Osteoblast (primary cell): ENCODE results near the gene SKAP1. TPM values are rescaled to one million over a fixed set of nuclear protein-coding genes. Genes with fewer than 3 reads are reported as not detected.

Source experiments
- DNase-seq: peaks from one replicate; pipeline ENCODE4 v3.0.0; 2011; ENCODE audit warnings: low spot score, mixed read lengths; ENCODE audit not compliant: insufficient read length; ENCODE audit errors: missing footprints
- H2AFZ ChIP-seq: 2 replicates; pipeline ENCODE4 v1.6.0; 2011; ENCODE audit warnings: mild to moderate bottlenecking, low read length
- H3K27ac ChIP-seq: 2 replicates; pipeline ENCODE4 v1.5.1; 2011; ENCODE audit warnings: mild to moderate bottlenecking, low read depth, low read length, moderate library complexity
- H3K27me3 ChIP-seq: 2 replicates; pipeline ENCODE4 v1.6.0; 2012; ENCODE audit warnings: mild to moderate bottlenecking, control low read depth, inconsistent platforms, low read length, moderate library complexity; ENCODE audit not compliant: insufficient read depth
- H3K36me3 ChIP-seq: 2 replicates; pipeline ENCODE4 v1.5.1; 2011; ENCODE audit warnings: mild to moderate bottlenecking, low read length, control low read depth, moderate library complexity; ENCODE audit not compliant: insufficient read depth
- H3K4me1 ChIP-seq: 2 replicates; pipeline ENCODE4 v1.5.1; 2011; ENCODE audit warnings: mild to moderate bottlenecking, low read length, control low read depth, moderate library complexity; ENCODE audit not compliant: insufficient read depth
- H3K4me2 ChIP-seq: 2 replicates; pipeline ENCODE4 v1.6.0; 2011; ENCODE audit warnings: mild to moderate bottlenecking, low read length; ENCODE audit not compliant: insufficient read depth
- H3K4me3 ChIP-seq: fragments of 200-600 bp; sonication (generic); 3 replicates; pipeline ENCODE4 v1.5.1; 2012; ENCODE audit warnings: mild to moderate bottlenecking, low read length, inconsistent platforms; ENCODE audit not compliant: insufficient read depth
- H3K79me2 ChIP-seq: 2 replicates; pipeline ENCODE4 v1.6.0; 2012; ENCODE audit warnings: mild to moderate bottlenecking, low read length, control low read depth, inconsistent platforms; ENCODE audit not compliant: insufficient read depth
- H3K9me3 ChIP-seq: 2 replicates; pipeline ENCODE4 v1.5.1; 2011; ENCODE audit warnings: low read depth, low read length, control low read depth
- H4K20me1 ChIP-seq: 2 replicates; pipeline ENCODE4 v1.6.0; 2012; ENCODE audit warnings: mild to moderate bottlenecking, low read length, control low read depth; ENCODE audit not compliant: insufficient read depth
- total RNA-seq: library from RNA; depleted of rRNA; stranded (reverse); fragments of >200 nt; gene quantifications from 2 replicates; pipeline ENCODE4 v1.2.3, GENCODE V29; 2012
- TF ChIP-seq, protein P1 (sequence below): IDR thresholded peaks from 2 replicates; pipeline ENCODE4 v1.5.1; 2011; ENCODE audit warnings: mild to moderate bottlenecking, low read depth, low read length, moderate library complexity; ENCODE audit errors: extremely low read depth

Gene SKAP1
- total RNA-seq, 1 donor = not detected

DNA sequence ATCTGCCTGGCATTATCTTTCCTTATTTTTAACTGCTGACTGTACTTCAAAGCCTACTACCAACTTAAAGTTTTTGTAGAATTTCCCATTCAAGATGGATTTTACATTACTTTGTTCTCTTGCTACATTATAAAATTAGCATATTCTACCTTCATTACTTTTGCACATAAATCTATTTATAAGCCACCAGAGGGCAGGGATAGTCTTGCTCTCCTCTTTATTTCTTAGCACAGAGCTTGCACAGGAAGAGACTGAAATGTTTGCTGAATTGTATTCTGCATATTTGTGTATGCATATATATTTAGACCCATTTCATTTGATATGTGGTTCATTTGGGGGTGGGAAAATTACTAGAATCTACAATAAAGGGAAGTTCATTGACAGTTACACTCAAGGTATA is 108.0 kb downstream of the SKAP1 start:
- DNase-seq = peak; percentile 63
- no peak overlapping the region for H3K4me3 ChIP-seq
- no peaks in the 10 kb centered on the region for H3K9me3 ChIP-seq
- peaks cover 47% of the 10 kb centered on the region for H3K27me3 ChIP-seq
- TF ChIP-seq, protein P1, sequence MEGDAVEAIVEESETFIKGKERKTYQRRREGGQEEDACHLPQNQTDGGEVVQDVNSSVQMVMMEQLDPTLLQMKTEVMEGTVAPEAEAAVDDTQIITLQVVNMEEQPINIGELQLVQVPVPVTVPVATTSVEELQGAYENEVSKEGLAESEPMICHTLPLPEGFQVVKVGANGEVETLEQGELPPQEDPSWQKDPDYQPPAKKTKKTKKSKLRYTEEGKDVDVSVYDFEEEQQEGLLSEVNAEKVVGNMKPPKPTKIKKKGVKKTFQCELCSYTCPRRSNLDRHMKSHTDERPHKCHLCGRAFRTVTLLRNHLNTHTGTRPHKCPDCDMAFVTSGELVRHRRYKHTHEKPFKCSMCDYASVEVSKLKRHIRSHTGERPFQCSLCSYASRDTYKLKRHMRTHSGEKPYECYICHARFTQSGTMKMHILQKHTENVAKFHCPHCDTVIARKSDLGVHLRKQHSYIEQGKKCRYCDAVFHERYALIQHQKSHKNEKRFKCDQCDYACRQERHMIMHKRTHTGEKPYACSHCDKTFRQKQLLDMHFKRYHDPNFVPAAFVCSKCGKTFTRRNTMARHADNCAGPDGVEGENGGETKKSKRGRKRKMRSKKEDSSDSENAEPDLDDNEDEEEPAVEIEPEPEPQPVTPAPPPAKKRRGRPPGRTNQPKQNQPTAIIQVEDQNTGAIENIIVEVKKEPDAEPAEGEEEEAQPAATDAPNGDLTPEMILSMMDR = peak; percentile 14
- H4K20me1 ChIP-seq = no peaks in the 10 kb centered on the region
- H3K27ac ChIP-seq = no peak overlapping the region
- no peaks in the 10 kb centered on the region for H3K36me3 ChIP-seq
- no peaks in the 10 kb centered on the region for H3K4me1 ChIP-seq
- no peak overlapping the region for H2AFZ ChIP-seq
- no peak overlapping the region for H3K4me2 ChIP-seq
- no peaks in the 10 kb centered on the region for H3K79me2 ChIP-seq

DNA sequence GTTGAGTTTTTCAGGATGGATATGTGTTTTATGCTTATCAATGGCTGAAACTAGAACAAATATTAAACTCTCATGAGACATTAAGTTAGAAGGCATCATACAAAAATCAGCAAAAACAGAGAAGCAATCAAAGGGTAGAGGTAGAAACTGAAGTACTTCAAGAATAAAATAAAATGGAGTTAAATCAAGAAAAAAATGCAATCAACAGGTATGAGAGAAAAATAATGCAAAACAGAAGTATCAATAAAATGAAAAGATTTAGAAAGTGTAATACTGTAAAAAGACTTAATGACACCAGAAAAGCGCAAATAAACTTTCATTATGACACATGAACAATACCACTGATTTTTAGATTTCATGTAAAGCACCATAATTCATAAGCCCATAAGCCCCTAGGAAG is 112.3 kb downstream of the SKAP1 start:
- H3K4me2 ChIP-seq = no peak overlapping the region

GRCh38 chr17:48314716-48315115 is 115.3 kb downstream of the SKAP1 start:
- no peak overlapping the region for H3K4me3 ChIP-seq
- TF ChIP-seq, protein P1 = no peak
- peaks cover 79% of the 10 kb centered on the region for H3K27me3 ChIP-seq
- no peak overlapping the region for H3K4me2 ChIP-seq
- H4K20me1 ChIP-seq = no peaks in the 10 kb centered on the region
- H3K9me3 ChIP-seq = no peaks in the 10 kb centered on the region
- H3K79me2 ChIP-seq = no peaks in the 10 kb centered on the region
- no peak overlapping the region for H2AFZ ChIP-seq
- no peaks in the 10 kb centered on the region for H3K36me3 ChIP-seq
- H3K27ac ChIP-seq = no peak overlapping the region
- no peaks in the 10 kb centered on the region for H3K4me1 ChIP-seq
- no peak for DNase-seq

More for the DNA sequence above, 112.3 kb downstream of the SKAP1 start:
- Histone ChIP-seq H3K79me2 (no peaks in the 10 kb centered on the region), H3K27me3 (peaks cover 57% of the 10 kb centered on the region), H4K20me1 (no peaks in the 10 kb centered on the region), H3K9me3 (no peaks in the 10 kb centered on the region), H3K36me3 (no peaks in the 10 kb centered on the region), H2AFZ (no peak overlapping the region), H3K4me1 (no peaks in the 10 kb centered on the region), H3K4me3 (no peak overlapping the region), H3K27ac (no peak overlapping the region)
- TF ChIP-seq, protein P1 = no peak
- DNase-seq = no peak

DNA sequence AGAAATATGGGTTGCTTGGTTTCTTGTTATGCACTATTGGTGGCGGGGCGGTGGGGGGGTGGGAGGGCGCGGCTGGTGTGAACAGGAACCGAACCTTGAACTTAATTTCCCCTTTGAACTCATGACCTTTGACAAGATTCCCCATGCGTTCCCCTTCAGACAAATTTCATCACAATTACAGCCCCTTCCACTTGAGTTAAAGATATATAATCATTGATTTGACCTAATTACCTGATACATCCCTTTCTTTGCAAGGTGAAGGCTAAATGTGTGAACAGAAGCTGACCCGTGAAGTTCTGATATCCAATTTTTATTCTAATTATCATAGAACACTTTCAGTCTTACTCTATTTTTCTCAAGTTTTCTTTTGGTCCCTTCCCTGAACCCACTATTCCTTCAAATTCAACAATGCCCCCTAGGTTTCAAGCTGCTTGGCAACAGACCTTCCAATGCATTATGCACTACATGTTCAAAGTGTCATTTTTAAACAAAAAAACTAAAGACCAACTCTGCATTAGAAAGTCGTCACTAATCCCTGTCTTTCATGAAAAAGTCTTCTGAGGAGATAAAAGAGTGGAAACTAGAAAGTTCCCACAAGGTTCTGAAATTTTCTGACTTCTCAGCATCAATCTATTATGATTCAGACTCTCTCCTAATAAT is 116.8 kb downstream of the SKAP1 start:
- TF ChIP-seq, protein P1 = no peak
- no peaks in the 10 kb centered on the region for H4K20me1 ChIP-seq
- no peak overlapping the region for H2AFZ ChIP-seq
- peaks cover 89% of the 10 kb centered on the region for H3K27me3 ChIP-seq
- H3K4me3 ChIP-seq = no peak overlapping the region
- no peaks in the 10 kb centered on the region for H3K9me3 ChIP-seq
- no peaks in the 10 kb centered on the region for H3K36me3 ChIP-seq
- no peaks in the 10 kb centered on the region for H3K4me1 ChIP-seq
- DNase-seq = no peak
- H3K27ac ChIP-seq = no peak overlapping the region
- no peak overlapping the region for H3K4me2 ChIP-seq
- no peaks in the 10 kb centered on the region for H3K79me2 ChIP-seq
